ENCODE results near the gene TIPRL. TPM values are rescaled to one million over a fixed set of nuclear protein-coding genes. Genes with fewer than 3 reads are reported as not detected.

The TIPRL gene
- total and polyA plus RNA-seq, 9 of the 15 experiments (the other 6 are each of a cell fraction or from before 2014, with no cell fraction given), result 41.4 to 90.2 (median 69.9) TPM

GRCh38 chr1:168179438-168180147 lies 831 bp downstream of the TIPRL start (continued):
- TF ChIP-seq ZNF398 (CRISPR knock-in tag; IDR thresholded peaks at IDR 0.05) (no peak), NCOR1 (IDR thresholded peaks at IDR 0.05) (no peak), ETV6 (IDR thresholded peaks at IDR 0.05; ENCODE audit: borderline replicate concordance in 1 of 2, low read depth in 2 of 2, low read length in 1 of 2) (no peak), ETV6 (CRISPR knock-in tag; IDR thresholded peaks at IDR 0.05; ENCODE audit: borderline replicate concordance) (no peak), COPS2 (conservative IDR thresholded peaks at IDR 0.05) (no peak), ZBTB1 (CRISPR knock-in tag; IDR thresholded peaks at IDR 0.05; ENCODE audit: borderline replicate concordance, low read depth) (0 out of 2 replicates have a peak, but pooled peaks have one; percentile 78), TEAD4 (IDR thresholded peaks at IDR 0.05; ENCODE audit: low read length) (peak; percentile 6; the same call in 1 of the 2 replicates), TEAD4 (CRISPR knock-in tag; IDR thresholded peaks at IDR 0.05; ENCODE audit: borderline replicate concordance) (no peak), MNT (conservative IDR thresholded peaks at IDR 0.05) (peak in 1 of 2 experiments; percentile 8; a peak in 1 of 4 replicates)
